Tibial nerve (tissue), 4 donors: ENCODE data around the gene DPH2. TPM values are rescaled to one million over a fixed set of nuclear protein-coding genes. Genes with fewer than 3 reads are reported as not detected.
A peak's percentile ranks its signal among the peaks of the same experiment; 100 is the strongest.

Experiments
- DNase-seq, 2 donors: peaks; one replicate each; pipeline ENCODE4 v3.0.0-alpha.2; 2019; ENCODE audit warnings: low spot score in 2 of 2
- H3K27ac ChIP-seq, 4 donors: fragments of 200-600 bp; sonication (generic) in 3 of 4; one replicate each; pipeline ENCODE4 v1.5.1; 2017 to 2019; ENCODE audit warnings: mild to moderate bottlenecking in 1 of 4
- H3K27me3 ChIP-seq, 2 donors: fragments of 200-600 bp; sonication (generic) in 1 of 2; one replicate each; pipeline versions ENCODE4 v1.5.1 to v1.6.0; 2017 to 2019
- H3K36me3 ChIP-seq, 3 donors: fragments of 200-600 bp; sonication (generic); one replicate each; pipeline ENCODE4 v1.5.1; 2018 to 2019
- H3K4me1 ChIP-seq, 4 donors: fragments of 200-600 bp; sonication (generic) in 3 of 4; one replicate each; pipeline ENCODE4 v1.5.1; 2017 to 2019
- H3K4me3 ChIP-seq, 4 donors: fragments of 200-600 bp; sonication (generic) in 3 of 4; one replicate each; pipeline ENCODE4 v1.5.1; 2017 to 2019; ENCODE audit warnings: mild to moderate bottlenecking in 1 of 4, moderate library complexity in 1 of 4
- H3K9me3 ChIP-seq, 4 donors: fragments of 200-600 bp; sonication (generic) in 3 of 4; one replicate each; pipeline ENCODE4 v1.5.1; 2017 to 2019
- CTCF ChIP-seq, 5 experiments: fragments of 200-600 bp in 3 of 5; fragments of 450-650 bp in 2 of 5; sonication (generic) in 3 of 5; IDR thresholded peaks; one replicate each; pipeline ENCODE4 v1.5.1; 2016 to 2019; ENCODE audit warnings: antibody characterized with exemption in 5 of 5, mild to moderate bottlenecking in 3 of 5, moderate library complexity in 2 of 5
- EP300 ChIP-seq, 2 donors: sonication (generic); formaldehyde crosslinking; IDR thresholded peaks; one replicate each; pipeline ENCODE4 v1.6.1; 2017; ENCODE audit warnings: antibody characterized with exemption in 2 of 2, mild to moderate bottlenecking in 1 of 2
- POLR2A ChIP-seq, 2 donors: fragments of 450-650 bp; IDR thresholded peaks; one replicate each; pipeline ENCODE4 v1.6.1; 2017; ENCODE audit warnings: antibody characterized with exemption in 2 of 2, mild to moderate bottlenecking in 2 of 2, moderate library complexity in 2 of 2
- WGBS, 2 donors: methylation state at CpG; one replicate each; pipeline ENCODE4 v1.1.5; 2018; 5-methylcytosine and 5-hydroxymethylcytosine counted together
- total RNA-seq, 4 donors: library from RNA; depleted of rRNA; stranded (reverse); fragments of >200 nt; gene quantifications; one replicate each; pipeline ENCODE4 v1.1.0, GENCODE V29; 2016

Gene DPH2
- total RNA-seq, 4 donors from 2014 or later, result 25.7 to 41.7 (median 31.9) TPM

GRCh38 chr1:43978551-43979260 is 8.9 kb downstream of the DPH2 start, which contains the start of gene B4GALT2:
TSS of gene B4GALT2 (plus strand) at chr1:43979210. CDS start at chr1:43981161, 1,951 bp downstream.
- no peak for DNase-seq
- Histone ChIP-seq H3K27ac (peak within 1 kb of the TSS; percentile 30 to 81 (median 76)), H3K9me3 (no peaks in the 10 kb centered on the region), H3K4me1 (peaks cover 0 to 74% (median 28%) of the 10 kb centered on the region in 4 donors), H3K36me3 (peaks cover 0 to 40% (median 0%) of the 10 kb centered on the region in 3 donors), H3K4me3 (peak within 1 kb of the TSS; percentile 59 to 72 (median 66)), H3K27me3 (no peaks in the 10 kb centered on the region)
- no peak for TF ChIP-seq EP300 (IDR thresholded peaks at IDR 0.05)
- no peak for TF ChIP-seq POLR2A (IDR thresholded peaks at IDR 0.05)
- no peak for TF ChIP-seq CTCF (IDR thresholded peaks at IDR 0.05)
- 7 to 14% methylated on average over 19 to 39 of the region's 54 CpGs for WGBS, 2 donors

GRCh38 chr1:43979261-43979527 is 9.4 kb downstream of the DPH2 start:
- DNase-seq, result no peak
- Histone ChIP-seq H3K27me3 (no peaks in the 10 kb centered on the region), H3K27ac (peak overlapping the region; percentile 30 to 81 (median 76)), H3K9me3 (no peaks in the 10 kb centered on the region), H3K4me1 (peaks cover 0 to 74% (median 26%) of the 10 kb centered on the region in 4 donors), H3K4me3 (peak overlapping the region; percentile 59 to 72 (median 66)), H3K36me3 (peaks cover 0 to 45% (median 0%) of the 10 kb centered on the region in 3 donors)
- TF ChIP-seq POLR2A (IDR thresholded peaks at IDR 0.05) (no peak), EP300 (IDR thresholded peaks at IDR 0.05) (no peak), CTCF (IDR thresholded peaks at IDR 0.05) (no peak)
- WGBS, 2 donors, result 0% methylated on average over 40 of the region's 45 CpGs; no CpG with 5 or more reads in 1 of the 2 donors

GRCh38 chr1:43979528-43980254 is 9.9 kb downstream of the DPH2 start:
- Histone ChIP-seq H3K27me3 (no peaks in the 10 kb centered on the region), H3K36me3 (peaks cover 0 to 50% (median 0%) of the 10 kb centered on the region in 3 donors), H3K4me1 (peaks cover 0 to 71% (median 26%) of the 10 kb centered on the region in 4 donors), H3K4me3 (peak overlapping the region; percentile 59 to 72 (median 66)), H3K9me3 (no peaks in the 10 kb centered on the region), H3K27ac (peak overlapping the region; percentile 30 to 81 (median 76))
- TF ChIP-seq EP300 (IDR thresholded peaks at IDR 0.05) (peak in 1 of 2 donors; percentile 26), CTCF (IDR thresholded peaks at IDR 0.05) (no peak), POLR2A (IDR thresholded peaks at IDR 0.05) (no peak)
- WGBS, 2 donors, result 0 to 3% methylated on average over 16 to 22 of the region's 45 CpGs
- DNase-seq, result peak in 1 of 2 donors; percentile 24

GRCh38 chr1:43980255-43981134 is 10.7 kb downstream of the DPH2 start:
- H3K4me3 ChIP-seq, result peak overlapping the region in 3 of 4 donors; percentile 59 to 72 (median 65)
- TF ChIP-seq CTCF (IDR thresholded peaks at IDR 0.05), result no peak
- TF ChIP-seq POLR2A (IDR thresholded peaks at IDR 0.05), result no peak
- TF ChIP-seq EP300 (IDR thresholded peaks at IDR 0.05), result no peak
- peaks cover 0 to 58% (median 0%) of the 10 kb centered on the region in 3 donors for H3K36me3 ChIP-seq
- H3K27ac ChIP-seq, result peak overlapping the region in 2 of 4 donors; percentile 80 to 81
- H3K9me3 ChIP-seq, result no peaks in the 10 kb centered on the region
- H3K27me3 ChIP-seq, result no peaks in the 10 kb centered on the region
- DNase-seq, result no peak
- 53 to 64% methylated on average over 13 of the region's 13 CpGs for WGBS, 2 donors
- peaks cover 0 to 69% (median 25%) of the 10 kb centered on the region in 4 donors for H3K4me1 ChIP-seq
